ENCODE results near the gene EDDM13.

EDDM13 gene

DNA sequence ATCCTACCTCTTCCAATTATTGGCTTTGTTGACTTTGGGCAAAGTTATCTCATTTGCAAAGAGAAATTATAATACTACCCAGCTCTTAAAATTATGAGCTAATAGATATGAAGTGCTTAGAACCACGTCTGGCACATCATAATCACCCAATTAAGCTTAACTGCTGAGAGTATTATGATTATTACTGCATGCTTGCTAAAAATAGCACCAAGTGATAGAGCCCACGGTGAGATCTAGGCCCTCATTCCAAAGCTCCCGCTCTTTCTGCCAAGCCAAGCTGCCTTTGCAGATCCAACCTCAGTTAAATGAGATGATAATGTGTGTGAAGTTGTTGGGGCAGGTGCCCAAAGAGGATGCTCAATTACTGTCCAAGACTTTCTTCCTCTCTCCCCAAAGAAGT is 6.5 kb upstream of the EDDM13 start:
- H3K9me3 Mint-ChIP-seq: no peaks in the 10 kb centered on the region
- DNase-seq (ENCODE audit: low spot score in 2 of 2): no peak

DNA sequence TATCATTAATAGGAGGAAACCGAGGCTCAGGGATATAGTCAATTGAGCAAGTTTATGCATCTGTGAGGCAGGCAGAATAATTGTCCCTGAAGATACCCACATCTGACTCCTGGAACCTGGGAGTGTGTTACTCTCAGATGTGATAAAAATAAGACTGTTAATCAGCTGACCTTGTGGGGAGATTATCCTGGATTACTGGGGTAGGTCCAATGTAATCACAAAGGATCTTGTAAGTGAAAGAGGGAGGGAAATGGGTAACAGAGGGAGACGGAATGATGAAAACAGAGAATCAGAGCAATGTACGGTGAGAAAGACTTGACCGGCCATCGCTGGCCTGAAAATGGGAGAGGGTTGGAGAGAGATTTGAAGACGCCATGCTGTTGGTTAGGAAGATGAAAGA is 3.2 kb upstream of the EDDM13 start:
- no peaks in the 10 kb centered on the region for H3K27me3 Mint-ChIP-seq
- ATAC-seq (replicated peaks; ENCODE audit: extremely low read depth, poor library complexity, severe bottlenecking): no peak

More for the DNA sequence above, 6.5 kb upstream of the EDDM13 start:
- Mint-ChIP-seq H3K27ac (ENCODE audit: low read depth) (no peak overlapping the region), H3K36me3 (ENCODE audit: insufficient read depth) (no peaks in the 10 kb centered on the region), H3K4me1 (no peaks in the 10 kb centered on the region), H3K27me3 (no peaks in the 10 kb centered on the region), H3K4me3 (no peak overlapping the region)
- no peak for ATAC-seq (replicated peaks; ENCODE audit: extremely low read depth, poor library complexity, severe bottlenecking)

DNA sequence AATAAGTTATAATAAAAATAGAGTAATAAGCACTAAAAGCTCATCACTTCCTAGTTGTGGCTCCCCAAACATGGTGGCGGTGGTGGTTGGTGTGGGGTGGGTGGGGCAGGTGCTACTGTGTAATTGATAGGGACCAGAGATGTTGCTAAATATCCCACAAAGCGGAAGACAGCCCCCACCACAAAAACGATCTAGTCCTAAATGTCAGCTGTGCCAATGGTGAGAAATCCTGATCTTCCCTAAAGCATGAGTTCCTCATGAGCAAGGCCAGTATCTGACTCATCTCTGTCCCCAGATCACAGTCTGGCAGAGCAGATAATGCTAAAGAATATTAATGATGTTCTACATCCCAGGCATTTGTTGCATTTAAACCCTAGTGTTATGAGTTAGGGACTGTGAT is 1.9 kb upstream of the EDDM13 start:
- ATAC-seq (replicated peaks; ENCODE audit: extremely low read depth, poor library complexity, severe bottlenecking): peak; percentile 36
- no peak overlapping the region for H3K27ac Mint-ChIP-seq (ENCODE audit: low read depth)
- H3K4me3 Mint-ChIP-seq: no peak overlapping the region
- no peaks in the 10 kb centered on the region for H3K27me3 Mint-ChIP-seq
- H3K9me3 Mint-ChIP-seq: no peaks in the 10 kb centered on the region
- DNase-seq (ENCODE audit: low spot score in 2 of 2): no peak
- H3K36me3 Mint-ChIP-seq (ENCODE audit: insufficient read depth): peaks cover 2% of the 10 kb centered on the region
- H3K4me1 Mint-ChIP-seq: no peaks in the 10 kb centered on the region

More for the DNA sequence above, 3.2 kb upstream of the EDDM13 start:
- no peaks in the 10 kb centered on the region for H3K4me1 Mint-ChIP-seq
- no peaks in the 10 kb centered on the region for H3K36me3 Mint-ChIP-seq (ENCODE audit: insufficient read depth)
- no peak for DNase-seq (ENCODE audit: low spot score in 2 of 2)
- no peak overlapping the region for H3K4me3 Mint-ChIP-seq
- no peak overlapping the region for H3K27ac Mint-ChIP-seq (ENCODE audit: low read depth)
- H3K9me3 Mint-ChIP-seq: no peaks in the 10 kb centered on the region

DNA sequence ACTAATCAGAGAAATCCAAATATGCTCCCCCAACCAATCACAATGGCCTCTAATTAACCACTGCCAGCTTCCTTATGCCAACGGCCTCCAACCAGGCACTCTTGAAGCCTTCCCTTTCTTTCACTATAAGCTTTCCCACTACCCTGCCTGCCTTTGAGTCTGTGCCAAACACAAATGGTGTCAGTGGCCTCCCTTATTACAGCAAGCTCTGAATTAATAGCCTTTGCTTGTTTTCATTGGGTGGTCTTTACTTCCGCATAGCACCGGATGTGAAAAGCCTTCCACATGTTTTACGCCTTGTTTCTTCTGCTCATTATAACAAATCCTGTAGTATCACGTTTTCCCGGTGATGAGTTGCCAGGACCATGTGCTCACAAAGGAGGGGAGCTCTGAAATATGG is 1.4 kb upstream of the EDDM13 start:
- Mint-ChIP-seq H3K36me3 (ENCODE audit: insufficient read depth) (peaks cover 4% of the 10 kb centered on the region), H3K27ac (ENCODE audit: low read depth) (no peak overlapping the region), H3K27me3 (no peaks in the 10 kb centered on the region), H3K4me3 (no peak overlapping the region), H3K4me1 (no peaks in the 10 kb centered on the region), H3K9me3 (no peaks in the 10 kb centered on the region)
- ATAC-seq (replicated peaks; ENCODE audit: extremely low read depth, poor library complexity, severe bottlenecking): no peak
- DNase-seq (ENCODE audit: low spot score in 2 of 2): no peak

DNA sequence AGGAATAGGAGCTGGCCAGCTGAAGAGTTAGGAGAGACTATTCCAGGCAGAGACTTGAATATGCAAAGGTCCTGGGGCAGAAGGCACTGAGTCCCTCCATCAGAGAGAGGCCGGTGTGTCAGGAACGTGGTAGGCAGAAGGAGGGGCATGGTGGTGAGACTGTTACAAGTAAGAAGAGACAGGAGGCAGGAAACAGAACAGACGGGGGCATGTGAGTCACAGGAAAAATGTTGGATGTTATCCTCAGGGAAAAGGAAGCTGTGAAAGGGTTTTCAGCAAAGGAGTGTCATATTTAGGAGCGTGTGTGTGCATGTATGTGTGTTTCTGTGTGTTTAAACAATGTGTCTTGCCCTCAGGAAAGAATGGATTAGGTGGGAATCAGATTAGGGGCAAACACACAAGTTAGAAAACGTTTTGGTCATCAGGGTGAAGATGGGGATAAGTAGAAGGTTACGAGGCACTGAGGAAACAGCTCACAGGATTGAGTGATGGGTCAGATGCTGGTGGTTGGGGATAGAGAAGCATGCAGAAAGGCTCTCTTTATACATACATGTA is 1.1 kb downstream of the EDDM13 start:
- H3K4me1 Mint-ChIP-seq: no peaks in the 10 kb centered on the region
- no peak overlapping the region for H3K27ac Mint-ChIP-seq (ENCODE audit: low read depth)
- no peaks in the 10 kb centered on the region for H3K27me3 Mint-ChIP-seq
- no peaks in the 10 kb centered on the region for H3K9me3 Mint-ChIP-seq
- DNase-seq (ENCODE audit: low spot score in 2 of 2) (no peak), ATAC-seq (replicated peaks; ENCODE audit: extremely low read depth, poor library complexity, severe bottlenecking) (no peak)
- peaks cover 4% of the 10 kb centered on the region for H3K36me3 Mint-ChIP-seq (ENCODE audit: insufficient read depth)
- H3K4me3 Mint-ChIP-seq: no peak overlapping the region

DNA sequence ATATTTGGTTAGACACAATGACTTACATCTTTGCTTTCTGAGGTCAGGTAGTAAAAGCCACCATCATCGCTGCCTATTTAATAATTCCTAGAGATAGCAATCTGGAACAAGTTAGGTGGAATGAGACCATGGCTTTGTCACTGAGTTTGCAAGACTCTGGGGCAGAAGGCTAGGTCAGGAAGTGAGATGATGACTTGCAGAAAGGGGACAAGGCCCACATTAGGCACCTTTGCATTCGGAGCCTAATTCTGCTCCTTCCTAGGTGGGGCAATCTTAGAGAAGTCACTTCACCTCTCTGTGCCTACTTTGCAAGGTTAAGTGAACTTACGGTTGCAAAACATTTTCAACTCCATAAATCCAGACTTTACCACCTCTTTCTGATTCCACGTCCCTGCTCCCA is 10.3 kb downstream of the EDDM13 start:
- no peak overlapping the region for H3K27ac Mint-ChIP-seq (ENCODE audit: low read depth)
- no peak for ATAC-seq (replicated peaks; ENCODE audit: extremely low read depth, poor library complexity, severe bottlenecking)
- H3K4me1 Mint-ChIP-seq: no peaks in the 10 kb centered on the region
- no peak for DNase-seq (ENCODE audit: low spot score in 2 of 2)
- no peaks in the 10 kb centered on the region for H3K36me3 Mint-ChIP-seq (ENCODE audit: insufficient read depth)
- H3K27me3 Mint-ChIP-seq: no peaks in the 10 kb centered on the region
- no peak overlapping the region for H3K4me3 Mint-ChIP-seq
- no peaks in the 10 kb centered on the region for H3K9me3 Mint-ChIP-seq

DNA sequence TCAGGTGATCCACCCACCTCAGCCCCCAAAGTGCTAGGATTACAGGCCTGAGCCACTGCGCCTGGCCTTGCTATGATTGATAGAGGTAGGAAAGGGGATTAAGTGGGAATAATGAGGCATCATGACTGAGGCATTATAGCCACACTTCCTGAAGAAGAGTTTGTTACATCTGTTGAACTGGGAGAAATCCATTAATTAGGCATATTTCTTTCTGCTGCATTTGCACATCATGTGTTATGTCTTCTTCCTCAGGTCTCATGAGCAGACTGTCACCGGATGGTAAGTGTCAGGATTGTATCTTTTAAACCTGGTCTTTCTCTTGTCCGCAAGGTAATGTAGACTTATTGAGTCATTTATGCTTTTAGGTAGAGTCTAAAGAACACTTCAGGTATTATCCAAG is 12.2 kb downstream of the EDDM13 start:
- H3K36me3 Mint-ChIP-seq (ENCODE audit: insufficient read depth): no peaks in the 10 kb centered on the region
- H3K4me3 Mint-ChIP-seq: no peak overlapping the region
- no peak for ATAC-seq (replicated peaks; ENCODE audit: extremely low read depth, poor library complexity, severe bottlenecking)
- no peaks in the 10 kb centered on the region for H3K9me3 Mint-ChIP-seq
- no peak for DNase-seq (ENCODE audit: low spot score in 2 of 2)
- H3K4me1 Mint-ChIP-seq: no peaks in the 10 kb centered on the region
- H3K27ac Mint-ChIP-seq (ENCODE audit: low read depth): no peak overlapping the region
- H3K27me3 Mint-ChIP-seq: no peaks in the 10 kb centered on the region

DNA sequence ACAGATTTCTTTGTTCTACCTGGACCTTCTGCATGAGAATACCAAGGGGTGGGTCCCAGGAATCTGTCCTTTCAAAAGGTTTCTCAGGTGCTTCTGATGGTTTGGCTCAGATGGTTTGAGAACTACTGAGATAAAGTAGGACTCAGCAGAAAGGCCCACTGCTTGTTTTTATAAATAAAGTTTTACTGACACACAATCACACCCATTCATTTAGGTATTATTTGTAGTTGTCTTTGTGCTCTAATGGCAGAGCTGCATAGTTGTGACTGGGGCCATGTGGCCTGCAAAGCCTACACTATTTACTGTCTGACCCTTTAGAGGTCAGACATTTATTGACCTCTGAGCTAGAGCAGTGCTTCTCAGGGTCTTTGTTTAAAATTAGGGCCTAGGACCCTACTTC is 17.6 kb downstream of the EDDM13 start:
- Mint-ChIP-seq H3K9me3 (no peaks in the 10 kb centered on the region), H3K4me1 (no peaks in the 10 kb centered on the region), H3K27me3 (no peaks in the 10 kb centered on the region), H3K27ac (ENCODE audit: low read depth) (no peak overlapping the region), H3K4me3 (no peak overlapping the region), H3K36me3 (ENCODE audit: insufficient read depth) (peaks cover 3% of the 10 kb centered on the region)
- DNase-seq (ENCODE audit: low spot score in 2 of 2) (no peak), ATAC-seq (replicated peaks; ENCODE audit: extremely low read depth, poor library complexity, severe bottlenecking) (no peak)

DNA sequence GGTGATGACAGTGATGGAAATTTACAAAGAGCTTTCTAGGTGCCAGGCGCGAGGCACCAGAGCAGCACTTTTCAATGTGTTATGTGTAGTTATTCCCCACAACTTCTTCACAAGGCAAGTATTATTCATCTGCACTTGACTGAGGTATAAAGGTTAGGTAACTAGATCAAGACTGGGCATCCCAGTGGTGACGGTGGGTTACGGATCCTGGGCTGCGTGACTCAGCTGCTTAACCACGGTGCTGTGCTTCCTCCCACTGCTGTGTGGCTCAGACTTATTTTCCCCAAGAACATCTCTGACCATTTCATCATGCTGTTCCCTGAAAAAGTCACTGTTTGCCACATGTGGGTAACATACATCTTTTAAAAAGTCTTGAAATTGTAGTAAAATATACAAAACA is 19.3 kb downstream of the EDDM13 start:
- H3K4me1 Mint-ChIP-seq: no peaks in the 10 kb centered on the region
- H3K36me3 Mint-ChIP-seq (ENCODE audit: insufficient read depth): peaks cover 3% of the 10 kb centered on the region
- no peak overlapping the region for H3K27ac Mint-ChIP-seq (ENCODE audit: low read depth)
- H3K4me3 Mint-ChIP-seq: no peak overlapping the region
- H3K9me3 Mint-ChIP-seq: no peaks in the 10 kb centered on the region
- DNase-seq (ENCODE audit: low spot score in 2 of 2): no peak
- H3K27me3 Mint-ChIP-seq: no peaks in the 10 kb centered on the region
- ATAC-seq (replicated peaks; ENCODE audit: extremely low read depth, poor library complexity, severe bottlenecking): no peak

DNA sequence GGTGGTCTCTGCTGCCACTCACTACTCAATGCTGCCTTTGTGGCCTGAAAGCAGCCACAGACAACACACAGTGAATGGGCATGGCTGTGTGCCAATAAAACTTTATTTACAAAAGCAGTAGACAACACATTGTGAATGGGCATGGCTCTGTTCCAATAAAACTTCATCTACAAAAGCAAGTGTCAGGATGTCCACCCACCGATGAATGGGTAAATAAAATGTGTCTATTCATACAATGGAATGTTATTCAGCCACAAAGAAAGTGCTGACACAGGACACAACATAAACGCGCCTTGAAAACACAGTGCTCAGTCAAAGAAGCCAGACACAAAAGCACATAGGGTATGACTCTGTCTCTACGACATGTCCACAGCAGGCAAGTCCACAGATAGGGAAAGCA is 22.0 kb downstream of the EDDM13 start:
- no peak for ATAC-seq (replicated peaks; ENCODE audit: extremely low read depth, poor library complexity, severe bottlenecking)
- H3K9me3 Mint-ChIP-seq: no peaks in the 10 kb centered on the region
- H3K27ac Mint-ChIP-seq (ENCODE audit: low read depth): no peak overlapping the region
- DNase-seq (ENCODE audit: low spot score in 2 of 2): no peak
- H3K36me3 Mint-ChIP-seq (ENCODE audit: insufficient read depth): peaks cover 9% of the 10 kb centered on the region
- H3K27me3 Mint-ChIP-seq: no peaks in the 10 kb centered on the region
- no peaks in the 10 kb centered on the region for H3K4me1 Mint-ChIP-seq
- H3K4me3 Mint-ChIP-seq: no peak overlapping the region

DNA sequence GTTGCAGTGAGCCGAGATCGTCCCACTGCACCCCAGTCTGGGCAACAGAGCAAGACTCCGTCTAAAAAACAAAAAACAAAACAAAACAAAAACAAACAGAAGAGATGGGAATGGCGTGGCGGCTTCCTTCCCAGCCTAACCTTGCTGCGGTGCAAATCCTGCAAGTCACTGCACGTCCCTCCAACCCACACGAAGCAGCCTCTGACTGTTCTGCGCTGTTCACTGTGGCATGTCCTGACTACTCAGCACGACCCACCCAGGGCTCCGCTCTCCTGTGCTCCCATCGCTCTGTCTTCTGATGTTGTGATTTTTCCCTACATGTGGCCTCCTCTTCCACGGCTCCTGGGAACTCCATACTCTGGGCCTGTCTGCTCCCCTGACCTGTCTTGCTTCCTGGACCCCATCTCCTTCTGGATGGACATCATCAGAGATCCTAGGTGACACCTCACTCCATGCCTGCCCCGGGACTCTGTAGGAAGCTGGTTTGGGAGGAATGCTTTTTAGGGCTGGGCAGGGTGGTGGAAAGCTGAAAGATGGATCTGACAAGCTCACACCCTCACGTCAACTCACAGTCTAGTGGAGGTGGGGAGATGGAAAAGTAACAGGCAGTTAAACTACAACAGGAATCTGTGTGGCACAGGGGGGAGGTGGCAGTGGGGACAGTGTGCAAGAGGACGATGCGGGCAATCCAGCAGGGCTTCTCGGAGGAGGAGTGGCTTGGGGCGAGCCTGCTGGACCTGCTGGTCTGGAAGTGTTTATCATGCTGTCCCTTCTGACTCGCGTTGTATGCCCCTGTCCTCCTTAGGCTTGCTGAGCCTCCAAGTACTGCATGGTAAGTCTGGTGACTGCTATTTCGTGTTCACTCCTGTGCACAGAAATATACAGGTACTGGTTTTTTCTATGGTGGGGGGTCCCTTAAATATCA is 23.2 kb downstream of the EDDM13 start:
- peaks cover 9% of the 10 kb centered on the region for H3K36me3 Mint-ChIP-seq (ENCODE audit: insufficient read depth)
- no peak for ATAC-seq (replicated peaks; ENCODE audit: extremely low read depth, poor library complexity, severe bottlenecking)
- H3K27ac Mint-ChIP-seq (ENCODE audit: low read depth): no peak overlapping the region
- no peaks in the 10 kb centered on the region for H3K4me1 Mint-ChIP-seq
- no peak for DNase-seq (ENCODE audit: low spot score in 2 of 2)
- no peak overlapping the region for H3K4me3 Mint-ChIP-seq
- H3K27me3 Mint-ChIP-seq: no peaks in the 10 kb centered on the region
- no peaks in the 10 kb centered on the region for H3K9me3 Mint-ChIP-seq

DNA sequence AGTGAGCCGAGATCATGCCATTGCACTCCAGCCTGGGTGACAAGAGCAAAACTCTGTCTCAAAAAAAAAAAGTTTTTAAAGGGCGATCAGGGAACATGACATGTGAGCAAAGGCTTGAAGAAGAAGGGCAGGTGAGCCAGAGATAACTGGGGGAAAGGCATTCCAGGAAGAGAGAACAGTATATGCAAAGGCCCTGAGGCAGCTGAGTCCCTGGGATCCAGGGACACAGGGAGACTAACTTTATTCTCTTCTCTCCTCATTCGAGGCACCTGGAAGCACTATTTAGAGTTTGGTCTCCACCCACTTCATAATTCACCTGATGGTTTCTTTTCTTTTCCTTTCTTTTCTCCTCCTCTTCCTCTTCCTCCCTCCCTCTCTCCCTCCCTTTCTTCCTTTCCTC is 24.5 kb downstream of the EDDM13 start:
- no peak overlapping the region for H3K27ac Mint-ChIP-seq (ENCODE audit: low read depth)

DNA sequence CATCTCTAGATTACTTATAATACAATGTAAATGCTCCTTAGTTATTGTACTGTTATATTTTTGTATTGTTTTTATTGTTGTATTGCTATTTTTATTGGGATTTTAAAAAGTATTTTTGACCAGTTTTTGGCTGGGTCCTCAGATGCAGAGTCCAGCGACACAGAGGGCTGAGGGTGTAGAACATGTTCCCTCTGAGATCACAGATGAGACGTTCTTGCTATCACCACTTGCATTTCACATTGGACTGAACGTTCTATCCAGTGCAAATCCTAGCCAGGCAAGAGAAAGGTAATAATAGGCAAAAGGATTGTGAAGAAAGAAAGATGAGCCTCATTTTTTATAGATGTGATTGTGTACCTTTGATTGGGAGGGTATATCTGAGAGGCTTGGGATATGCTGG is 27.1 kb downstream of the EDDM13 start:
- no peak overlapping the region for H3K27ac Mint-ChIP-seq (ENCODE audit: low read depth)
- peaks cover 6% of the 10 kb centered on the region for H3K36me3 Mint-ChIP-seq (ENCODE audit: insufficient read depth)
- DNase-seq (ENCODE audit: low spot score in 2 of 2) (no peak), ATAC-seq (replicated peaks; ENCODE audit: extremely low read depth, poor library complexity, severe bottlenecking) (no peak)
- H3K4me1 Mint-ChIP-seq: peaks cover 26% of the 10 kb centered on the region
- H3K27me3 Mint-ChIP-seq: no peaks in the 10 kb centered on the region
- H3K4me3 Mint-ChIP-seq: no peak overlapping the region
- no peaks in the 10 kb centered on the region for H3K9me3 Mint-ChIP-seq

More for the DNA sequence above, 24.5 kb downstream of the EDDM13 start:
- Mint-ChIP-seq H3K27me3 (no peaks in the 10 kb centered on the region), H3K4me3 (no peak overlapping the region), H3K36me3 (ENCODE audit: insufficient read depth) (peaks cover 9% of the 10 kb centered on the region), H3K4me1 (peaks cover 7% of the 10 kb centered on the region), H3K9me3 (no peaks in the 10 kb centered on the region)
- ATAC-seq (replicated peaks; ENCODE audit: extremely low read depth, poor library complexity, severe bottlenecking) (no peak), DNase-seq (ENCODE audit: low spot score in 2 of 2) (no peak)
